ENCODE data around the gene TCERG1.

The TCERG1 gene

DNA sequence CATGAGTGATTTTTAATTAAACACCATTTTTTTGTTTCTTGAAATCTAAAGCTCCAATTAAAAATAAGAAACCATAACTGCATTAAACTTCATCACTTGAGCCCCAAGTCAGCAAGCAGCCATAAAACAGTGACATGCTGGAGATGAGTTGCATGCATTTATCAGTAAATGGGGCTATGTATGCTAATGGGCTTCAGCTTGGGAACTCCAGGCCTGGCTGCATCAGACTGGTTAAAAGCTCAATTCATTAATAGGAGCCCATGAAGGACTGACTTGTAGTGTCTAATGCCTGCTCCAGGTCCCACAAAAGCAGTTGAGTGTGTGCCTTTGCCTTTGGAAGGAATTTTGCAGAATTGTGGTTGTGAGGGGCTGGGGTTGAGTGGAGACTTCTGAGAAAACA lies 102.5 kb downstream of the TCERG1 start:
- TF ChIP-seq TCF12 (IDR thresholded peaks at IDR 0.05; ENCODE audit: low read depth) (no peak), CREB1 (IDR thresholded peaks at IDR 0.05; ENCODE audit: low read depth) (no peak), EP300 (IDR thresholded peaks at IDR 0.05; ENCODE audit: borderline replicate concordance) (no peak), TEAD4 (IDR thresholded peaks at IDR 0.05) (no peak), NFIC (IDR thresholded peaks at IDR 0.05) (no peak), YY1 (IDR thresholded peaks at IDR 0.05; ENCODE audit: low read depth) (no peak), ZBTB7A (IDR thresholded peaks at IDR 0.05; ENCODE audit: low read depth) (no peak), RAD21 (IDR thresholded peaks at IDR 0.05; ENCODE audit: low read depth) (no peak), MAX (IDR thresholded peaks at IDR 0.05) (no peak), FOXM1 (IDR thresholded peaks at IDR 0.05; ENCODE audit: borderline replicate concordance, low read depth) (no peak), EGR1 (IDR thresholded peaks at IDR 0.05) (no peak), CEBPB (IDR thresholded peaks at IDR 0.05) (no peak), TAF1 (IDR thresholded peaks at IDR 0.05; ENCODE audit: low read depth) (no peak)
- TF ChIP-seq, protein P1, sequence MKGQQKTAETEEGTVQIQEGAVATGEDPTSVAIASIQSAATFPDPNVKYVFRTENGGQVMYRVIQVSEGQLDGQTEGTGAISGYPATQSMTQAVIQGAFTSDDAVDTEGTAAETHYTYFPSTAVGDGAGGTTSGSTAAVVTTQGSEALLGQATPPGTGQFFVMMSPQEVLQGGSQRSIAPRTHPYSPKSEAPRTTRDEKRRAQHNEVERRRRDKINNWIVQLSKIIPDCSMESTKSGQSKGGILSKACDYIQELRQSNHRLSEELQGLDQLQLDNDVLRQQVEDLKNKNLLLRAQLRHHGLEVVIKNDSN (IDR thresholded peaks at IDR 0.05), result no peak
- TF ChIP-seq, protein P2, sequence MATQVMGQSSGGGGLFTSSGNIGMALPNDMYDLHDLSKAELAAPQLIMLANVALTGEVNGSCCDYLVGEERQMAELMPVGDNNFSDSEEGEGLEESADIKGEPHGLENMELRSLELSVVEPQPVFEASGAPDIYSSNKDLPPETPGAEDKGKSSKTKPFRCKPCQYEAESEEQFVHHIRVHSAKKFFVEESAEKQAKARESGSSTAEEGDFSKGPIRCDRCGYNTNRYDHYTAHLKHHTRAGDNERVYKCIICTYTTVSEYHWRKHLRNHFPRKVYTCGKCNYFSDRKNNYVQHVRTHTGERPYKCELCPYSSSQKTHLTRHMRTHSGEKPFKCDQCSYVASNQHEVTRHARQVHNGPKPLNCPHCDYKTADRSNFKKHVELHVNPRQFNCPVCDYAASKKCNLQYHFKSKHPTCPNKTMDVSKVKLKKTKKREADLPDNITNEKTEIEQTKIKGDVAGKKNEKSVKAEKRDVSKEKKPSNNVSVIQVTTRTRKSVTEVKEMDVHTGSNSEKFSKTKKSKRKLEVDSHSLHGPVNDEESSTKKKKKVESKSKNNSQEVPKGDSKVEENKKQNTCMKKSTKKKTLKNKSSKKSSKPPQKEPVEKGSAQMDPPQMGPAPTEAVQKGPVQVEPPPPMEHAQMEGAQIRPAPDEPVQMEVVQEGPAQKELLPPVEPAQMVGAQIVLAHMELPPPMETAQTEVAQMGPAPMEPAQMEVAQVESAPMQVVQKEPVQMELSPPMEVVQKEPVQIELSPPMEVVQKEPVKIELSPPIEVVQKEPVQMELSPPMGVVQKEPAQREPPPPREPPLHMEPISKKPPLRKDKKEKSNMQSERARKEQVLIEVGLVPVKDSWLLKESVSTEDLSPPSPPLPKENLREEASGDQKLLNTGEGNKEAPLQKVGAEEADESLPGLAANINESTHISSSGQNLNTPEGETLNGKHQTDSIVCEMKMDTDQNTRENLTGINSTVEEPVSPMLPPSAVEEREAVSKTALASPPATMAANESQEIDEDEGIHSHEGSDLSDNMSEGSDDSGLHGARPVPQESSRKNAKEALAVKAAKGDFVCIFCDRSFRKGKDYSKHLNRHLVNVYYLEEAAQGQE (IDR thresholded peaks at IDR 0.05; ENCODE audit: low read depth), result no peak

GRCh38 chr5:146553446-146553845 lies 106.3 kb downstream of the TCERG1 start:
- no peak for TF ChIP-seq TAF1 (IDR thresholded peaks at IDR 0.05; ENCODE audit: low read depth)
- TF ChIP-seq YY1 (IDR thresholded peaks at IDR 0.05; ENCODE audit: low read depth), result no peak
- TF ChIP-seq ZBTB7A (IDR thresholded peaks at IDR 0.05; ENCODE audit: low read depth), result no peak
- TF ChIP-seq EP300 (IDR thresholded peaks at IDR 0.05; ENCODE audit: borderline replicate concordance), result no peak
- TF ChIP-seq NFIC (IDR thresholded peaks at IDR 0.05), result no peak

GRCh38 chr5:146560205-146560812 lies 113.2 kb downstream of the TCERG1 start:
- no peak for TF ChIP-seq CEBPB (IDR thresholded peaks at IDR 0.05)
- no peak for TF ChIP-seq EP300 (IDR thresholded peaks at IDR 0.05; ENCODE audit: borderline replicate concordance)
- TF ChIP-seq NFIC (IDR thresholded peaks at IDR 0.05), result no peak
- TF ChIP-seq MAX (IDR thresholded peaks at IDR 0.05), result no peak
- TF ChIP-seq TCF12 (IDR thresholded peaks at IDR 0.05; ENCODE audit: low read depth), result no peak
- TF ChIP-seq YY1 (IDR thresholded peaks at IDR 0.05; ENCODE audit: low read depth), result no peak

Data from Ishikawa (cell line).